GM12892 (cell line): ENCODE results near the gene RPUSD1.

ENCODE experiments used
- POLR2A ChIP-seq: IDR thresholded peaks from 2 replicates; pipeline ENCODE4 v1.6.1; 2011; ENCODE audit warnings: low read depth, low read length, control low read depth
- POLR2AphosphoS5 ChIP-seq: IDR thresholded peaks from 2 replicates; pipeline ENCODE4 v1.6.1; 2011; ENCODE audit warnings: low read depth, low read length, control low read depth
- TAF1 ChIP-seq: IDR thresholded peaks from 2 replicates; pipeline ENCODE4 v1.6.1; 2011; ENCODE audit warnings: low read depth, mild to moderate bottlenecking, control low read depth, low read length, borderline replicate concordance

GRCh38 chr16:756428-756827 lies 31.8 kb downstream of the RPUSD1 start:
- TF ChIP-seq POLR2A (no peak), POLR2AphosphoS5 (no peak), TAF1 (no peak)
